SW480 (cell line): ENCODE measurements around the gene SOX18.
A peak's percentile ranks its signal among the peaks of the same experiment; 100 is the strongest.

Experiments
- DNase-seq: peaks from one replicate; pipeline ENCODE4 v3.0.0-alpha.2; 2016; ENCODE audit warnings: low spot score

Gene SOX18

GRCh38 chr20:64067733-64068307 is 18.4 kb upstream of the SOX18 start:
- no peak for DNase-seq

GRCh38 chr20:64067005-64067632 is 17.7 kb upstream of the SOX18 start:
- DNase-seq: no peak

GRCh38 chr20:64065974-64066343 is 16.5 kb upstream of the SOX18 start:
- DNase-seq: peak; percentile 96

GRCh38 chr20:64065062-64065973 is 15.9 kb upstream of the SOX18 start:
- no peak for DNase-seq

GRCh38 chr20:64064145-64064698 is 14.8 kb upstream of the SOX18 start:
- no peak for DNase-seq

- no peak for DNase-seq
Measured at GRCh38 chr20:64063389-64064144, 14.1 kb upstream of the SOX18 start.

- DNase-seq: peak; percentile 96
Measured at GRCh38 chr20:64062596-64063388, 13.4 kb upstream of the SOX18 start, which contains the start of gene TCEA2. Gene TCEA2, plus strand, starts transcription at chr20:64063198. Its CDS starts 115 bp downstream, at chr20:64063313.

- no peak for DNase-seq
Measured at GRCh38 chr20:64062276-64062595, 12.8 kb upstream of the SOX18 start.

- DNase-seq: no peak
Measured at GRCh38 chr20:64058536-64058935, 9.1 kb upstream of the SOX18 start.

- peak; percentile 71 for DNase-seq
Measured at GRCh38 chr20:64057628-64058498, 8.4 kb upstream of the SOX18 start.

- no peak for DNase-seq
Measured at GRCh38 chr20:64056889-64057627, 7.6 kb upstream of the SOX18 start.

GRCh38 chr20:64056639-64056888 is 7.1 kb upstream of the SOX18 start:
- DNase-seq: no peak

GRCh38 chr20:64055893-64056638 is 6.6 kb upstream of the SOX18 start:
- no peak for DNase-seq

GRCh38 chr20:64055396-64055892 is 6.0 kb upstream of the SOX18 start:
- DNase-seq: no peak

GRCh38 chr20:64053841-64054661 is 4.6 kb upstream of the SOX18 start:
- peak; percentile 79 for DNase-seq

- no peak for DNase-seq
Measured at GRCh38 chr20:64052987-64053840, 3.8 kb upstream of the SOX18 start.

- no peak for DNase-seq
Measured at GRCh38 chr20:64052326-64052722, 2.9 kb upstream of the SOX18 start.
